Fibroblast of lung (primary cell): ENCODE data around the gene WBP11. TPM values are rescaled to one million over a fixed set of nuclear protein-coding genes. Genes with fewer than 3 reads are reported as not detected.
A peak's percentile ranks its signal among the peaks of the same experiment; 100 is the strongest.

Experiments
- DNase-seq, 2 donors: peaks; one replicate each; pipeline versions ENCODE4 v3.0.0 to v3.0.0-alpha.2; 2010; ENCODE audit warnings: low read depth in 2 of 2
- H2AFZ ChIP-seq: 2 replicates; pipeline ENCODE4 v1.5.1; 2012; ENCODE audit warnings: low read length, control low read depth, inconsistent platforms
- H3K27ac ChIP-seq: 2 replicates; pipeline ENCODE4 v1.5.1; 2011; ENCODE audit warnings: low read length, control low read depth; ENCODE audit not compliant: insufficient read depth
- H3K27me3 ChIP-seq: 2 replicates; pipeline ENCODE4 v1.5.1; 2011; ENCODE audit warnings: mild to moderate bottlenecking, low read length; ENCODE audit not compliant: control insufficient read depth, insufficient read depth
- H3K36me3 ChIP-seq: 2 replicates; pipeline ENCODE4 v1.5.1; 2011; ENCODE audit warnings: low read length; ENCODE audit not compliant: control insufficient read depth, insufficient read depth
- H3K4me1 ChIP-seq: 2 replicates; pipeline ENCODE4 v1.5.1; 2011; ENCODE audit warnings: low read length; ENCODE audit not compliant: control insufficient read depth, insufficient read depth; ENCODE audit errors: extremely low read depth
- H3K4me2 ChIP-seq: 2 replicates; pipeline ENCODE4 v1.5.1; 2011; ENCODE audit warnings: low read length, control low read depth; ENCODE audit not compliant: insufficient read depth; ENCODE audit errors: extremely low read depth
- H3K4me3 ChIP-seq, 4 experiments: fragments of 200-600 bp in 1 of 4; sonication (generic) in 1 of 4; replicated peaks in 1 of 4; 2 replicates each; pipeline ENCODE4 v1.5.1; 2011 to 2016; ENCODE audit warnings: low read length in 4 of 4, low read depth in 3 of 4, mild to moderate bottlenecking in 3 of 4, control low read depth in 2 of 4, inconsistent platforms in 1 of 4, mixed read lengths in 1 of 4; ENCODE audit not compliant: insufficient read depth in 1 of 4; ENCODE audit errors: control extremely low read depth in 1 of 4
- H3K79me2 ChIP-seq: 2 replicates; pipeline ENCODE4 v1.5.1; 2012; ENCODE audit warnings: mild to moderate bottlenecking, low read length, inconsistent platforms; ENCODE audit not compliant: control insufficient read depth, insufficient read depth
- H3K9ac ChIP-seq: 2 replicates; pipeline ENCODE4 v1.5.1; 2011; ENCODE audit warnings: mild to moderate bottlenecking, low read length, control low read depth; ENCODE audit not compliant: insufficient read depth
- H3K9me3 ChIP-seq: 2 replicates; pipeline ENCODE4 v1.5.1; 2012; ENCODE audit warnings: low read depth, low read length; ENCODE audit not compliant: control insufficient read depth, insufficient read depth
- H4K20me1 ChIP-seq: 2 replicates; pipeline ENCODE4 v1.5.1; 2011; ENCODE audit warnings: low read length; ENCODE audit not compliant: control insufficient read depth, insufficient read depth; ENCODE audit errors: extremely low read depth
- EZH2 ChIP-seq: IDR thresholded peaks from 2 replicates; pipeline ENCODE4 v1.5.1; 2012; ENCODE audit warnings: low read length, control low read depth, mild to moderate bottlenecking; ENCODE audit errors: missing control alignments
- polyA plus RNA-seq, 2 donors: library from polyadenylated mRNA; depleted of rRNA in 1 of 2; stranded (reverse) in 1 of 2; unstranded in 1 of 2; fragments of >200 nt; gene quantifications; 2 replicates each; pipeline ENCODE4 v1.2.1, GENCODE V29; 2011 to 2012; ENCODE audit warnings: missing spikeins in 1 of 2
- total RNA-seq: library from RNA; depleted of rRNA; stranded (reverse); fragments of >200 nt; gene quantifications from 2 replicates; pipeline ENCODE4 v1.2.1, GENCODE V29; 2014
- TF ChIP-seq, protein P1 (sequence below), 2 donors: IDR thresholded peaks in 1 of 2; conservative IDR thresholded peaks in 1 of 2; 1 replicate in 1 of 2; 2 replicates in 1 of 2; pipeline ENCODE4 v1.5.1; 2011 to 2012; ENCODE audit warnings: low read length in 2 of 2, control low read depth in 1 of 2, inconsistent platforms in 1 of 2, low read depth in 1 of 2, mild to moderate bottlenecking in 1 of 2

WBP11 gene
- total and polyA plus RNA-seq, 2 donors (not counting 1 experiment from before 2014, with no cell fraction given), result 10.6 to 17.5 TPM

DNA sequence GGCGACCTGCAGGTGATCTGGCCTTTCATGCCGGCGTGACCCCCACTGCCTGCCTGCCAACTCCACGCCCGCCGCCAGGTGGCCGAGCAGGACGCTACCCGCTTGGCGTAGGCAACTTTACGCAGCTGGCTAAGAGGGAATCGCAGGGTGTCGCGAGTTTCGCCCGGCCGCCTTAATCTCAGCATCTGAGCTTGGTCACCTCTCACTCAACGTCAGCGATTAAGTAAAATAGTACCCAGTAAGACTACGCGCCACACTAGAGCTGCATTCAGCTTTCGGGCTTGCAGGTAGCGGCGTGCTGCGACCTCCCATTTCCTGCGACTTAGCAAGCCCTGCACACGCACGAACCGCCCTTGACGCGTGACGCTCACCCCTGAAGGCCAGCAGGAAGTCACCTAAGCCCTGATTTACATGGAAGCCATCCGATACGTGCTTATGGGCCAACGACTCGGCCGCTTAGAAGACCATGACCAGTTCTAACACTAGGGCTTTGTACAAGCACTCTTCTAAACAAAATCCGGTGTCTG is 33.2 kb downstream of the WBP11 start:
- H3K27ac ChIP-seq, result peak overlapping the region; percentile 97
- peak overlapping the region; percentile 87 for H2AFZ ChIP-seq
- peak; percentile 74 to 76 for DNase-seq
- H3K27me3 ChIP-seq, result no peaks in the 10 kb centered on the region
- TF ChIP-seq EZH2, result no peak
- TF ChIP-seq, protein P1, sequence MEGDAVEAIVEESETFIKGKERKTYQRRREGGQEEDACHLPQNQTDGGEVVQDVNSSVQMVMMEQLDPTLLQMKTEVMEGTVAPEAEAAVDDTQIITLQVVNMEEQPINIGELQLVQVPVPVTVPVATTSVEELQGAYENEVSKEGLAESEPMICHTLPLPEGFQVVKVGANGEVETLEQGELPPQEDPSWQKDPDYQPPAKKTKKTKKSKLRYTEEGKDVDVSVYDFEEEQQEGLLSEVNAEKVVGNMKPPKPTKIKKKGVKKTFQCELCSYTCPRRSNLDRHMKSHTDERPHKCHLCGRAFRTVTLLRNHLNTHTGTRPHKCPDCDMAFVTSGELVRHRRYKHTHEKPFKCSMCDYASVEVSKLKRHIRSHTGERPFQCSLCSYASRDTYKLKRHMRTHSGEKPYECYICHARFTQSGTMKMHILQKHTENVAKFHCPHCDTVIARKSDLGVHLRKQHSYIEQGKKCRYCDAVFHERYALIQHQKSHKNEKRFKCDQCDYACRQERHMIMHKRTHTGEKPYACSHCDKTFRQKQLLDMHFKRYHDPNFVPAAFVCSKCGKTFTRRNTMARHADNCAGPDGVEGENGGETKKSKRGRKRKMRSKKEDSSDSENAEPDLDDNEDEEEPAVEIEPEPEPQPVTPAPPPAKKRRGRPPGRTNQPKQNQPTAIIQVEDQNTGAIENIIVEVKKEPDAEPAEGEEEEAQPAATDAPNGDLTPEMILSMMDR (conservative IDR thresholded peaks at IDR 0.05 in 1 of 2, IDR thresholded peaks at IDR 0.05 in 1 of 2; ENCODE audit: low read depth in 1 of 2, low read length in 2 of 2), result peak; percentile 59 to 70
- H3K9ac ChIP-seq, result peak overlapping the region; percentile 81
- peak overlapping the region; percentile 87 to 96 (median 94) for H3K4me3 ChIP-seq
- no peaks in the 10 kb centered on the region for H3K9me3 ChIP-seq
- peaks cover 16% of the 10 kb centered on the region for H3K79me2 ChIP-seq
- H3K36me3 ChIP-seq, result no peaks in the 10 kb centered on the region
- peak overlapping the region; percentile 80 for H3K4me2 ChIP-seq
- H3K4me1 ChIP-seq, result no peaks in the 10 kb centered on the region
- H4K20me1 ChIP-seq, result no peaks in the 10 kb centered on the region

DNA sequence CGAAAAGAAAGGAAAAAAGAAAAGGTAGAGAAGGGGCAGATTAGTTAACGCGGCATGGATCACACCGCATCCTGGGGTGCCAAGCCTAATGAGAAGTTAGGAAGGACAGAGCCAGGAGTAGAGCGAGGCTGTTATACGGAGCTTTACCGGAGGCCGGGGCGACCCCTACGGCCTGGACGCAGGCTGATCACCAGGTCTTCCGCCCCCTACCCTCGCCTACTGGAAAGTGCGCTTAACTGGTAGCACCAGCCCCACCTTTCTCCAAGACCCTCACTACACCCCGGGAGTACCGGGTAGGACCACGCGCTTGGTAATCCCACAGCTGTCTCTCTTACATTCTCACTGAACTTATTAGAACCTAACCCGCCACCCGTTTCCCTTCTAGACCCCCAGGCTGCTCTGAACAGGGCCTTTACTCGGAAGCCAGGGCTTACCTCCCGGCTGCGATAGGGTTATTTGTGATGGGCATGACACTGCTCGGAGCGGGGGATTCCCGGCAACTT is 33.8 kb downstream of the WBP11 start:
- no peaks in the 10 kb centered on the region for H3K4me1 ChIP-seq
- H2AFZ ChIP-seq, result peak overlapping the region; percentile 87
- DNase-seq, result peak in 1 of 2 donors; percentile 46
- peak overlapping the region; percentile 97 for H3K27ac ChIP-seq
- peak overlapping the region; percentile 81 for H3K9ac ChIP-seq
- peaks cover 10% of the 10 kb centered on the region for H3K79me2 ChIP-seq
- no peaks in the 10 kb centered on the region for H3K9me3 ChIP-seq
- peak overlapping the region; percentile 87 to 96 (median 94) for H3K4me3 ChIP-seq
- H3K4me2 ChIP-seq, result peak overlapping the region; percentile 80
- no peaks in the 10 kb centered on the region for H4K20me1 ChIP-seq
- no peaks in the 10 kb centered on the region for H3K27me3 ChIP-seq
- no peak for TF ChIP-seq EZH2
- TF ChIP-seq, protein P1 (conservative IDR thresholded peaks at IDR 0.05 in 1 of 2, IDR thresholded peaks at IDR 0.05 in 1 of 2; ENCODE audit: low read depth in 1 of 2, low read length in 2 of 2), result peak in 1 of 2 donors; percentile 55
- no peaks in the 10 kb centered on the region for H3K36me3 ChIP-seq

DNA sequence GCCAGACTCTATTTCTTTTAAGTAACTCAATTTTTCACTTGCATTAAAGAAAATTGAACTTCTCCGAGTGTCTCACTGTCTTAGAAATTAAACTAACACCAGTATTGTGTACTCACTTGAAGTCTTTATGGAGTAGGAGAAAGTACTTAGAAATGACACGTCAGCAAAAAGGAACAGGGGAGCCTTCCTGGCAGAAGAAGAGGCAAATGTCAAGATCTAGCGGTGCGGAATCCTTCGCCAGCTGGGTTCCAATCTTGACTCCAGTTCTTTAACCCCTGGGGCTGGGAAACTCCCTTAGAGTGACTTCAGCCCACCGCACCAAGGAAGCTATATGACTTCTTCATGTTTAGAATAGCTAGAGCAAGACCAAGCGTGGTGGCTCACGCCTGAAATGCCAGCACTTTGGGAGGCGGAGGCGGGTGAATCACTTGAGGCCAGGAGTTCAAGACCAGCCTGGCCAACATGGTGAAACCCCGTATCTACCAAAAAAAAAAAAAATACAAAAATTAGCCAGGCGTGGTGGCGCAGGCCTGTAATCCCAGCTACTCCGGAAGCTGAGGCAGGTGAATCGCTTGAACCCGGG is 34.4 kb downstream of the WBP11 start:
- Histone ChIP-seq H3K4me2 (peak overlapping the region; percentile 80), H2AFZ (no peak overlapping the region)
- peak; percentile 19 to 22 for DNase-seq

More for the DNA sequence above, 34.4 kb downstream of the WBP11 start:
- Histone ChIP-seq H3K9me3 (no peaks in the 10 kb centered on the region), H3K27ac (peak overlapping the region; percentile 97), H3K79me2 (peaks cover 9% of the 10 kb centered on the region), H3K27me3 (no peaks in the 10 kb centered on the region), H3K36me3 (no peaks in the 10 kb centered on the region), H3K9ac (no peak overlapping the region), H3K4me3 (peak overlapping the region; percentile 87 to 96 (median 94)), H3K4me1 (no peaks in the 10 kb centered on the region), H4K20me1 (no peaks in the 10 kb centered on the region)
- TF ChIP-seq EZH2, result no peak
- TF ChIP-seq, protein P1 (conservative IDR thresholded peaks at IDR 0.05 in 1 of 2, IDR thresholded peaks at IDR 0.05 in 1 of 2; ENCODE audit: low read depth in 1 of 2, low read length in 2 of 2), result no peak
